GM23338 (cell line): Measurements from ENCODE around the gene SLC9A8. TPM values are rescaled to one million over a fixed set of nuclear protein-coding genes. Genes with fewer than 3 reads are reported as not detected.
A peak's percentile ranks its signal among the peaks of the same experiment; 100 is the strongest.

Source experiments
- ATAC-seq: fragments of 200-7000 bp; cut with Tn5 transposase; 3 replicates; pipeline ENCODE4 v1.9.1; 2020
- DNase-seq: peaks from one replicate; pipeline ENCODE4 v3.0.0-alpha.2; 2015; ENCODE audit warnings: low spot score
- H2AFZ ChIP-seq: fragments of 200-600 bp; sonication (generic); 2 replicates; pipeline ENCODE4 v1.8.0; 2016; ENCODE audit warnings: antibody characterized with exemption, mild to moderate bottlenecking, moderate library complexity
- H3F3A ChIP-seq: fragments of 200-600 bp; sonication (generic); replicated peaks from 2 replicates; pipeline ENCODE4 v1.8.0; 2017; ENCODE audit warnings: antibody characterized with exemption, mixed run types, low read depth
- H3K27ac ChIP-seq: fragments of 200-600 bp; sonication (generic); 2 replicates; pipeline ENCODE4 v1.6.1; 2016; ENCODE audit warnings: low read depth
- H3K27me3 ChIP-seq: fragments of 200-600 bp; sonication (generic); 2 replicates; pipeline ENCODE4 v1.8.0; 2016; ENCODE audit warnings: mild to moderate bottlenecking, mixed run types, moderate library complexity; ENCODE audit not compliant: insufficient read depth
- H3K36me3 ChIP-seq: fragments of 200-600 bp; sonication (generic); 2 replicates; pipeline ENCODE4 v1.8.0; 2016; ENCODE audit warnings: mild to moderate bottlenecking; ENCODE audit not compliant: insufficient read depth
- H3K4me1 ChIP-seq: fragments of 200-600 bp; sonication (generic); 2 replicates; pipeline ENCODE4 v1.8.0; 2016; ENCODE audit warnings: mild to moderate bottlenecking, moderate library complexity; ENCODE audit not compliant: insufficient read depth
- H3K4me2 ChIP-seq: fragments of 200-600 bp; sonication (generic); 2 replicates; pipeline ENCODE4 v1.7.1; 2017; ENCODE audit warnings: mixed run types
- H3K4me3 ChIP-seq: fragments of 200-600 bp; sonication (generic); 2 replicates; pipeline ENCODE4 v1.6.1; 2016; ENCODE audit warnings: mixed run types
- H3K79me2 ChIP-seq: fragments of 200-600 bp; sonication (generic); replicated peaks from 2 replicates; pipeline ENCODE4 v1.8.0; 2017; ENCODE audit warnings: mild to moderate bottlenecking; ENCODE audit not compliant: insufficient read depth
- H3K9me2 ChIP-seq: fragments of 200-600 bp; sonication (generic); 2 replicates; pipeline ENCODE4 v1.8.0; 2017; ENCODE audit not compliant: insufficient read depth
- H4K20me1 ChIP-seq: fragments of 200-600 bp; sonication (generic); replicated peaks from 2 replicates; pipeline ENCODE4 v1.8.0; 2017; ENCODE audit warnings: mild to moderate bottlenecking; ENCODE audit not compliant: insufficient read depth
- H3K27ac Mint-ChIP-seq: 2 replicates; pipeline ENCODE4 v1.8.0; 2020; ENCODE audit warnings: inconsistent platforms, mild to moderate bottlenecking, moderate library complexity, mixed read lengths
- H3K27me3 Mint-ChIP-seq: 3 replicates; pipeline ENCODE4 v1.8.0; 2022; ENCODE audit warnings: low read depth, mild to moderate bottlenecking, moderate library complexity, mixed read lengths, inconsistent platforms; ENCODE audit not compliant: insufficient read depth, poor library complexity
- H3K36me3 Mint-ChIP-seq: 3 replicates; pipeline ENCODE4 v1.8.0; 2021; ENCODE audit warnings: low read depth, mild to moderate bottlenecking, inconsistent platforms, moderate library complexity, mixed read lengths
- H3K4me1 Mint-ChIP-seq: 3 replicates; pipeline ENCODE4 v1.8.0; 2020; ENCODE audit warnings: mild to moderate bottlenecking, inconsistent platforms, mixed read lengths
- H3K4me3 Mint-ChIP-seq: 3 replicates; pipeline ENCODE4 v1.8.0; 2021; ENCODE audit warnings: moderate library complexity, mild to moderate bottlenecking, inconsistent platforms, mixed read lengths
- H3K9me3 Mint-ChIP-seq: 3 replicates; pipeline ENCODE4 v1.8.0; 2020; ENCODE audit warnings: moderate library complexity, mild to moderate bottlenecking, inconsistent platforms, mixed read lengths
- CREB1 ChIP-seq: fragments of 250-450 bp; sonication (Bioruptor Pico); IDR thresholded peaks from 2 replicates; pipeline ENCODE4 v1.5.0; 2020; ENCODE audit warnings: low read depth, mild to moderate bottlenecking, moderate library complexity
- EZH2 ChIP-seq: fragments of 200-600 bp; sonication (generic); IDR thresholded peaks from one replicate; pipeline ENCODE4 v1.8.0; 2017; ENCODE audit warnings: antibody characterized with exemption, mild to moderate bottlenecking, low read depth; ENCODE audit not compliant: unreplicated experiment
- EZH2phosphoT487 ChIP-seq: fragments of 200-600 bp; sonication (generic); IDR thresholded peaks from one replicate; pipeline ENCODE4 v1.8.1; 2018; ENCODE audit warnings: antibody characterized with exemption; ENCODE audit not compliant: unreplicated experiment
- JUNB ChIP-seq: IDR thresholded peaks from one replicate; pipeline ENCODE4 v1.6.1; 2016; ENCODE audit warnings: antibody characterized with exemption; ENCODE audit not compliant: unreplicated experiment
- NANOG ChIP-seq: IDR thresholded peaks from 2 replicates; pipeline ENCODE4 v1.6.1; 2016; ENCODE audit warnings: antibody characterized with exemption, borderline replicate concordance
- POLR2AphosphoS5 ChIP-seq: IDR thresholded peaks from 2 replicates; pipeline ENCODE4 v1.6.1; 2016; ENCODE audit warnings: antibody characterized with exemption, low read depth
- STAT1 ChIP-seq: IDR thresholded peaks from one replicate; pipeline ENCODE4 v1.6.1; 2016; ENCODE audit warnings: antibody characterized with exemption; ENCODE audit not compliant: unreplicated experiment
- ZNF114 ChIP-seq: fragments of 250-450 bp; sonication (Bioruptor Pico); IDR thresholded peaks from 2 replicates; pipeline ENCODE4 v1.5.0; 2020; ENCODE audit warnings: mild to moderate bottlenecking, moderate library complexity
- ZNF331 ChIP-seq: fragments of 250-450 bp; sonication (Bioruptor Pico); IDR thresholded peaks from 2 replicates; pipeline ENCODE4 v1.5.0; 2020; ENCODE audit warnings: low read depth, mild to moderate bottlenecking, moderate library complexity
- polyA plus RNA-seq: library from polyadenylated mRNA; unstranded; fragments of >200 nt; fragmentation: Nextera tagmentation; extraction: Ambion mirVana; gene quantifications from 2 replicates; pipeline ENCODE4 v1.2.1, GENCODE V29; 2016
- total RNA-seq: library from RNA; depleted of rRNA; stranded (reverse); fragments of >200 nt; shearing (Covaris generic); gene quantifications from 2 replicates; pipeline ENCODE4 v1.2.3, GENCODE V29; 2014
- TF ChIP-seq, protein P1 (sequence below): IDR thresholded peaks from one replicate; pipeline ENCODE4 v1.6.1; 2018; ENCODE audit warnings: antibody characterized with exemption; ENCODE audit not compliant: unreplicated experiment
- TF ChIP-seq, protein P2 (sequence below): fragments of 250-450 bp; sonication (Bioruptor Pico); IDR thresholded peaks from 2 replicates; pipeline ENCODE4 v1.5.0; 2020; ENCODE audit warnings: mild to moderate bottlenecking, moderate library complexity
- TF ChIP-seq, protein P3 (sequence below), 2 experiments: fragments of 200-600 bp in 1 of 2; sonication (generic) in 1 of 2; conservative IDR thresholded peaks; 2 replicates each; pipeline versions ENCODE4 v1.5.1 to v1.6.1; 2016 to 2017; ENCODE audit warnings: antibody characterized with exemption in 2 of 2, low read depth in 2 of 2, mild to moderate bottlenecking in 2 of 2, moderate library complexity in 1 of 2
- TF ChIP-seq, protein P4 (sequence below): IDR thresholded peaks from 2 replicates; pipeline ENCODE4 v1.6.1; 2016; ENCODE audit warnings: antibody characterized with exemption

Gene SLC9A8
- total and polyA plus RNA-seq, 2 experiments from 2014 or later: 2.6 to 6.4 TPM

DNA sequence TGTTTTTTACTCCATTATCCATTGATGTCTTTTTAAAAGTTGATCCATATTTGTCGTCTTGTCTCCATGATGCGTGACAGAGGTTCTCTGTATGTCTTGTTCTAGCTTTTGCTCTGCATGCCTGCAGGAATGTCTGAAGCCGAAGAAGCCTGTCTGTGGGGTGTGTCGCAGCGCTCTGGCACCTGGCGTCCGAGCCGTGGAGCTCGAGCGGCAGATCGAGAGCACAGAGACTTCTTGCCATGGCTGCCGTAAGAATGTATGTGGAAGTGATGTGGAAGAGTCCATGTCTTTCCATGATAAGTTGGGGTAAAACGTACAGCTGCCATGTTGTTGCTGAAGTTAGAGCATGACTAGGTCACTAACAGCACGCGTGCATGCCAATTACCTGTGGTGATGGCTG, 128.8 kb downstream of the SLC9A8 start:
- H3K36me3 ChIP-seq: peaks cover 51% of the 10 kb centered on the region
- peaks cover 58% of the 10 kb centered on the region for H3K36me3 Mint-ChIP-seq
- no peak overlapping the region for H2AFZ ChIP-seq
- DNase-seq (no peak), ATAC-seq (no peak)
- peaks cover 57% of the 10 kb centered on the region for H4K20me1 ChIP-seq
- H3K27ac ChIP-seq: no peak overlapping the region
- H3F3A ChIP-seq: 0 out of 2 replicates have a peak, but pooled peaks cover 6% of the 10 kb centered on the region
- no peak overlapping the region; the same call in 2 of the 3 replicates for H3K4me3 Mint-ChIP-seq
- H3K9me3 Mint-ChIP-seq: no peaks in the 10 kb centered on the region
- no peaks in the 10 kb centered on the region for H3K9me2 ChIP-seq
- peaks cover 14% of the 10 kb centered on the region for H3K4me1 ChIP-seq
- peaks cover 92% of the 10 kb centered on the region for H3K79me2 ChIP-seq
- H3K4me2 ChIP-seq: no peak overlapping the region
- no peaks in the 10 kb centered on the region for H3K27me3 ChIP-seq
- H3K27ac Mint-ChIP-seq: peak overlapping the region; percentile 42; the same call in 1 of the 2 replicates
- peaks cover 22% of the 10 kb centered on the region for H3K4me1 Mint-ChIP-seq
- H3K27me3 Mint-ChIP-seq: no peaks in the 10 kb centered on the region
- no peak overlapping the region for H3K4me3 ChIP-seq
- TF ChIP-seq, protein P1, sequence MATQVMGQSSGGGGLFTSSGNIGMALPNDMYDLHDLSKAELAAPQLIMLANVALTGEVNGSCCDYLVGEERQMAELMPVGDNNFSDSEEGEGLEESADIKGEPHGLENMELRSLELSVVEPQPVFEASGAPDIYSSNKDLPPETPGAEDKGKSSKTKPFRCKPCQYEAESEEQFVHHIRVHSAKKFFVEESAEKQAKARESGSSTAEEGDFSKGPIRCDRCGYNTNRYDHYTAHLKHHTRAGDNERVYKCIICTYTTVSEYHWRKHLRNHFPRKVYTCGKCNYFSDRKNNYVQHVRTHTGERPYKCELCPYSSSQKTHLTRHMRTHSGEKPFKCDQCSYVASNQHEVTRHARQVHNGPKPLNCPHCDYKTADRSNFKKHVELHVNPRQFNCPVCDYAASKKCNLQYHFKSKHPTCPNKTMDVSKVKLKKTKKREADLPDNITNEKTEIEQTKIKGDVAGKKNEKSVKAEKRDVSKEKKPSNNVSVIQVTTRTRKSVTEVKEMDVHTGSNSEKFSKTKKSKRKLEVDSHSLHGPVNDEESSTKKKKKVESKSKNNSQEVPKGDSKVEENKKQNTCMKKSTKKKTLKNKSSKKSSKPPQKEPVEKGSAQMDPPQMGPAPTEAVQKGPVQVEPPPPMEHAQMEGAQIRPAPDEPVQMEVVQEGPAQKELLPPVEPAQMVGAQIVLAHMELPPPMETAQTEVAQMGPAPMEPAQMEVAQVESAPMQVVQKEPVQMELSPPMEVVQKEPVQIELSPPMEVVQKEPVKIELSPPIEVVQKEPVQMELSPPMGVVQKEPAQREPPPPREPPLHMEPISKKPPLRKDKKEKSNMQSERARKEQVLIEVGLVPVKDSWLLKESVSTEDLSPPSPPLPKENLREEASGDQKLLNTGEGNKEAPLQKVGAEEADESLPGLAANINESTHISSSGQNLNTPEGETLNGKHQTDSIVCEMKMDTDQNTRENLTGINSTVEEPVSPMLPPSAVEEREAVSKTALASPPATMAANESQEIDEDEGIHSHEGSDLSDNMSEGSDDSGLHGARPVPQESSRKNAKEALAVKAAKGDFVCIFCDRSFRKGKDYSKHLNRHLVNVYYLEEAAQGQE: no peak
- TF ChIP-seq, protein P2, sequence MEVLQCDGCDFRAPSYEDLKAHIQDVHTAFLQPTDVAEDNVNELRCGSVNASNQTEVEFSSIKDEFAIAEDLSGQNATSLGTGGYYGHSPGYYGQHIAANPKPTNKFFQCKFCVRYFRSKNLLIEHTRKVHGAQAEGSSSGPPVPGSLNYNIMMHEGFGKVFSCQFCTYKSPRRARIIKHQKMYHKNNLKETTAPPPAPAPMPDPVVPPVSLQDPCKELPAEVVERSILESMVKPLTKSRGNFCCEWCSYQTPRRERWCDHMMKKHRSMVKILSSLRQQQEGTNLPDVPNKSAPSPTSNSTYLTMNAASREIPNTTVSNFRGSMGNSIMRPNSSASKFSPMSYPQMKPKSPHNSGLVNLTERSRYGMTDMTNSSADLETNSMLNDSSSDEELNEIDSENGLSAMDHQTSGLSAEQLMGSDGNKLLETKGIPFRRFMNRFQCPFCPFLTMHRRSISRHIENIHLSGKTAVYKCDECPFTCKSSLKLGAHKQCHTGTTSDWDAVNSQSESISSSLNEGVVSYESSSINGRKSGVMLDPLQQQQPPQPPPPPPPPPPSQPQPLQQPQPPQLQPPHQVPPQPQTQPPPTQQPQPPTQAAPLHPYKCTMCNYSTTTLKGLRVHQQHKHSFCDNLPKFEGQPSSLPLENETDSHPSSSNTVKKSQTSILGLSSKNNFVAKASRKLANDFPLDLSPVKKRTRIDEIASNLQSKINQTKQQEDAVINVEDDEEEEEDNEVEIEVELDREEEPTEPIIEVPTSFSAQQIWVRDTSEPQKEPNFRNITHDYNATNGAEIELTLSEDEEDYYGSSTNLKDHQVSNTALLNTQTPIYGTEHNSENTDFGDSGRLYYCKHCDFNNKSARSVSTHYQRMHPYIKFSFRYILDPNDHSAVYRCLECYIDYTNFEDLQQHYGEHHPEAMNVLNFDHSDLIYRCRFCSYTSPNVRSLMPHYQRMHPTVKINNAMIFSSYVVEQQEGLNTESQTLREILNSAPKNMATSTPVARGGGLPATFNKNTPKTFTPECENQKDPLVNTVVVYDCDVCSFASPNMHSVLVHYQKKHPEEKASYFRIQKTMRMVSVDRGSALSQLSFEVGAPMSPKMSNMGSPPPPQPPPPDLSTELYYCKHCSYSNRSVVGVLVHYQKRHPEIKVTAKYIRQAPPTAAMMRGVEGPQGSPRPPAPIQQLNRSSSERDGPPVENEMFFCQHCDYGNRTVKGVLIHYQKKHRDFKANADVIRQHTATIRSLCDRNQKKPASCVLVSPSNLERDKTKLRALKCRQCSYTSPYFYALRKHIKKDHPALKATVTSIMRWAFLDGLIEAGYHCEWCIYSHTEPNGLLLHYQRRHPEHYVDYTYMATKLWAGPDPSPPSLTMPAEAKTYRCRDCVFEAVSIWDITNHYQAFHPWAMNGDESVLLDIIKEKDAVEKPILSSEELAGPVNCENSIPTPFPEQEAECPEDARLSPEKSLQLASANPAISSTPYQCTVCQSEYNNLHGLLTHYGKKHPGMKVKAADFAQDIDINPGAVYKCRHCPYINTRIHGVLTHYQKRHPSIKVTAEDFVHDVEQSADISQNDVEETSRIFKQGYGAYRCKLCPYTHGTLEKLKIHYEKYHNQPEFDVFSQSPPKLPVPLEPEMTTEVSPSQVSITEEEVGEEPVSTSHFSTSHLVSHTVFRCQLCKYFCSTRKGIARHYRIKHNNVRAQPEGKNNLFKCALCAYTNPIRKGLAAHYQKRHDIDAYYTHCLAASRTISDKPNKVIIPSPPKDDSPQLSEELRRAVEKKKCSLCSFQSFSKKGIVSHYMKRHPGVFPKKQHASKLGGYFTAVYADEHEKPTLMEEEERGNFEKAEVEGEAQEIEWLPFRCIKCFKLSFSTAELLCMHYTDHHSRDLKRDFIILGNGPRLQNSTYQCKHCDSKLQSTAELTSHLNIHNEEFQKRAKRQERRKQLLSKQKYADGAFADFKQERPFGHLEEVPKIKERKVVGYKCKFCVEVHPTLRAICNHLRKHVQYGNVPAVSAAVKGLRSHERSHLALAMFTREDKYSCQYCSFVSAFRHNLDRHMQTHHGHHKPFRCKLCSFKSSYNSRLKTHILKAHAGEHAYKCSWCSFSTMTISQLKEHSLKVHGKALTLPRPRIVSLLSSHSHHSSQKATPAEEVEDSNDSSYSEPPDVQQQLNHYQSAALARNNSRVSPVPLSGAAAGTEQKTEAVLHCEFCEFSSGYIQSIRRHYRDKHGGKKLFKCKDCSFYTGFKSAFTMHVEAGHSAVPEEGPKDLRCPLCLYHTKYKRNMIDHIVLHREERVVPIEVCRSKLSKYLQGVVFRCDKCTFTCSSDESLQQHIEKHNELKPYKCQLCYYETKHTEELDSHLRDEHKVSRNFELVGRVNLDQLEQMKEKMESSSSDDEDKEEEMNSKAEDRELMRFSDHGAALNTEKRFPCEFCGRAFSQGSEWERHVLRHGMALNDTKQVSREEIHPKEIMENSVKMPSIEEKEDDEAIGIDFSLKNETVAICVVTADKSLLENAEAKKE (CRISPR knock-in tag): no peak
- TF ChIP-seq, protein P3, sequence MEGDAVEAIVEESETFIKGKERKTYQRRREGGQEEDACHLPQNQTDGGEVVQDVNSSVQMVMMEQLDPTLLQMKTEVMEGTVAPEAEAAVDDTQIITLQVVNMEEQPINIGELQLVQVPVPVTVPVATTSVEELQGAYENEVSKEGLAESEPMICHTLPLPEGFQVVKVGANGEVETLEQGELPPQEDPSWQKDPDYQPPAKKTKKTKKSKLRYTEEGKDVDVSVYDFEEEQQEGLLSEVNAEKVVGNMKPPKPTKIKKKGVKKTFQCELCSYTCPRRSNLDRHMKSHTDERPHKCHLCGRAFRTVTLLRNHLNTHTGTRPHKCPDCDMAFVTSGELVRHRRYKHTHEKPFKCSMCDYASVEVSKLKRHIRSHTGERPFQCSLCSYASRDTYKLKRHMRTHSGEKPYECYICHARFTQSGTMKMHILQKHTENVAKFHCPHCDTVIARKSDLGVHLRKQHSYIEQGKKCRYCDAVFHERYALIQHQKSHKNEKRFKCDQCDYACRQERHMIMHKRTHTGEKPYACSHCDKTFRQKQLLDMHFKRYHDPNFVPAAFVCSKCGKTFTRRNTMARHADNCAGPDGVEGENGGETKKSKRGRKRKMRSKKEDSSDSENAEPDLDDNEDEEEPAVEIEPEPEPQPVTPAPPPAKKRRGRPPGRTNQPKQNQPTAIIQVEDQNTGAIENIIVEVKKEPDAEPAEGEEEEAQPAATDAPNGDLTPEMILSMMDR (conservative IDR thresholded peaks at IDR 0.05; ENCODE audit: low read depth in 2 of 2): no peak
- TF ChIP-seq, protein P4, sequence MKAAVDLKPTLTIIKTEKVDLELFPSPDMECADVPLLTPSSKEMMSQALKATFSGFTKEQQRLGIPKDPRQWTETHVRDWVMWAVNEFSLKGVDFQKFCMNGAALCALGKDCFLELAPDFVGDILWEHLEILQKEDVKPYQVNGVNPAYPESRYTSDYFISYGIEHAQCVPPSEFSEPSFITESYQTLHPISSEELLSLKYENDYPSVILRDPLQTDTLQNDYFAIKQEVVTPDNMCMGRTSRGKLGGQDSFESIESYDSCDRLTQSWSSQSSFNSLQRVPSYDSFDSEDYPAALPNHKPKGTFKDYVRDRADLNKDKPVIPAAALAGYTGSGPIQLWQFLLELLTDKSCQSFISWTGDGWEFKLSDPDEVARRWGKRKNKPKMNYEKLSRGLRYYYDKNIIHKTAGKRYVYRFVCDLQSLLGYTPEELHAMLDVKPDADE: no peak
- TF ChIP-seq CREB1 (CRISPR knock-in tag) (no peak), POLR2AphosphoS5 (no peak), EZH2 (no peak), ZNF114 (CRISPR knock-in tag) (no peak), NANOG (no peak), STAT1 (no peak), ZNF331 (no peak), EZH2phosphoT487 (no peak), JUNB (no peak)
